ENCODE measurements around the gene GATB.

Gene GATB

GRCh38 chr4:151659601-151660364, 101.0 kb downstream of the GATB start:
- no peak overlapping the region for H3K9ac ChIP-seq (ENCODE audit: low read depth, low read length, poor library complexity)
- H3K9me3 ChIP-seq (replicated peaks in 1 of 2; ENCODE audit: control insufficient read depth in 2 of 2, insufficient read depth in 1 of 2, low read depth in 1 of 2, low read length in 2 of 2): no peaks in the 10 kb centered on the region
- H3K4ac ChIP-seq (ENCODE audit: low read length): no peak overlapping the region
- H3K4me1 ChIP-seq (ENCODE audit: control insufficient read depth in 2 of 2, insufficient read depth in 1 of 2, low read depth in 1 of 2, low read length in 2 of 2): peaks cover 5 to 11% of the 10 kb centered on the region in 2 donors
- peak overlapping the region; percentile 72 for H2AFZ ChIP-seq (ENCODE audit: low read length)
- no peak overlapping the region for H4K8ac ChIP-seq (ENCODE audit: low read depth, low read length)
- no peak overlapping the region for H2BK120ac ChIP-seq (ENCODE audit: low read depth, low read length)
- no peak overlapping the region for H3K18ac ChIP-seq (ENCODE audit: low read length)
- H2AK5ac ChIP-seq (ENCODE audit: low read depth, low read length): no peak overlapping the region
- no peak overlapping the region for H2BK5ac ChIP-seq (ENCODE audit: low read length)
- DNase-seq (ENCODE audit: low spot score): no peak
- no peak overlapping the region for H4K91ac ChIP-seq (ENCODE audit: low read depth, low read length, poor library complexity)
- no CpG with 5 or more reads among the region's 12 CpGs for WGBS, 2 donors (ENCODE audit: extremely low coverage in 2 of 2, insufficient read length in 2 of 2, insufficient replicate concordance in 1 of 2)
- H3K4me3 ChIP-seq (ENCODE audit: low read length in 2 of 2): no peak overlapping the region
- H3K27ac ChIP-seq (replicated peaks; ENCODE audit: low read length): no peak overlapping the region
- H3K79me1 ChIP-seq (ENCODE audit: low read depth, low read length): no peaks in the 10 kb centered on the region
- H3K14ac ChIP-seq (ENCODE audit: low read length): no peak overlapping the region
- no peaks in the 10 kb centered on the region for H3K36me3 ChIP-seq (replicated peaks in 1 of 2; ENCODE audit: control insufficient read depth in 2 of 2, insufficient read depth in 2 of 2, low read length in 2 of 2)
- H3K4me2 ChIP-seq (ENCODE audit: insufficient read depth, low read length, poor library complexity, severe bottlenecking): no peak overlapping the region
- H2BK12ac ChIP-seq (ENCODE audit: low read length): no peak overlapping the region
- no peaks in the 10 kb centered on the region for H3K27me3 ChIP-seq (ENCODE audit: control insufficient read depth in 3 of 3, insufficient read depth in 3 of 3, low read depth in 1 of 3, low read length in 3 of 3)
- no peak overlapping the region for H3K23ac ChIP-seq (ENCODE audit: low read depth, low read length, poor library complexity)
- no peak overlapping the region for H2BK15ac ChIP-seq (ENCODE audit: low read length)

- Histone ChIP-seq H3K36me3 (replicated peaks in 1 of 2; ENCODE audit: control insufficient read depth in 2 of 2, insufficient read depth in 2 of 2, low read length in 2 of 2) (no peaks in the 10 kb centered on the region), H3K18ac (ENCODE audit: low read length) (no peak overlapping the region), H3K27me3 (ENCODE audit: control insufficient read depth in 3 of 3, insufficient read depth in 3 of 3, low read depth in 1 of 3, low read length in 3 of 3) (no peaks in the 10 kb centered on the region), H3K4me1 (ENCODE audit: control insufficient read depth in 2 of 2, insufficient read depth in 1 of 2, low read depth in 1 of 2, low read length in 2 of 2) (peaks cover 1 to 11% of the 10 kb centered on the region in 2 donors), H3K27ac (replicated peaks; ENCODE audit: low read length) (no peak overlapping the region), H3K14ac (ENCODE audit: low read length) (no peak overlapping the region), H4K91ac (ENCODE audit: low read depth, low read length, poor library complexity) (no peak overlapping the region), H3K9me3 (replicated peaks in 1 of 2; ENCODE audit: control insufficient read depth in 2 of 2, insufficient read depth in 1 of 2, low read depth in 1 of 2, low read length in 2 of 2) (no peaks in the 10 kb centered on the region), H3K9ac (ENCODE audit: low read depth, low read length, poor library complexity) (no peak overlapping the region), H3K23ac (ENCODE audit: low read depth, low read length, poor library complexity) (no peak overlapping the region), H2AK5ac (ENCODE audit: low read depth, low read length) (no peak overlapping the region), H2BK120ac (ENCODE audit: low read depth, low read length) (no peak overlapping the region), H2BK5ac (ENCODE audit: low read length) (no peak overlapping the region), H2AFZ (ENCODE audit: low read length) (peak overlapping the region; percentile 72), H3K4ac (ENCODE audit: low read length) (no peak overlapping the region), H3K4me3 (ENCODE audit: low read length in 2 of 2) (no peak overlapping the region), H2BK15ac (ENCODE audit: low read length) (no peak overlapping the region), H3K4me2 (ENCODE audit: insufficient read depth, low read length, poor library complexity, severe bottlenecking) (no peak overlapping the region), H2BK12ac (ENCODE audit: low read length) (no peak overlapping the region), H4K8ac (ENCODE audit: low read depth, low read length) (no peak overlapping the region), H3K79me1 (ENCODE audit: low read depth, low read length) (no peaks in the 10 kb centered on the region)
- no peak for DNase-seq (ENCODE audit: low spot score)
These were observed 101.7 kb downstream of the GATB start for GRCh38 chr4:151658959-151659600.

GRCh38 chr4:151657896-151658295, 102.9 kb downstream of the GATB start:
- no peak overlapping the region for H3K27ac ChIP-seq (replicated peaks; ENCODE audit: low read length)

GRCh38 chr4:151656058-151656457, 104.7 kb downstream of the GATB start:
- Histone ChIP-seq H3K4me3 (ENCODE audit: low read length in 2 of 2) (no peak overlapping the region), H2BK15ac (ENCODE audit: low read length) (no peak overlapping the region), H3K18ac (ENCODE audit: low read length) (no peak overlapping the region), H3K79me1 (ENCODE audit: low read depth, low read length) (no peaks in the 10 kb centered on the region), H4K91ac (ENCODE audit: low read depth, low read length, poor library complexity) (no peak overlapping the region), H4K8ac (ENCODE audit: low read depth, low read length) (no peak overlapping the region), H3K27me3 (ENCODE audit: control insufficient read depth in 3 of 3, insufficient read depth in 3 of 3, low read depth in 1 of 3, low read length in 3 of 3) (no peaks in the 10 kb centered on the region), H2AK5ac (ENCODE audit: low read depth, low read length) (no peak overlapping the region), H3K14ac (ENCODE audit: low read length) (no peak overlapping the region), H3K9me3 (replicated peaks in 1 of 2; ENCODE audit: control insufficient read depth in 2 of 2, insufficient read depth in 1 of 2, low read depth in 1 of 2, low read length in 2 of 2) (no peaks in the 10 kb centered on the region), H2BK12ac (ENCODE audit: low read length) (no peak overlapping the region), H3K23ac (ENCODE audit: low read depth, low read length, poor library complexity) (no peak overlapping the region), H3K4ac (ENCODE audit: low read length) (no peak overlapping the region), H2BK120ac (ENCODE audit: low read depth, low read length) (no peak overlapping the region), H3K27ac (replicated peaks; ENCODE audit: low read length) (no peak overlapping the region), H3K4me2 (ENCODE audit: insufficient read depth, low read length, poor library complexity, severe bottlenecking) (no peak overlapping the region), H2BK5ac (ENCODE audit: low read length) (no peak overlapping the region), H2AFZ (ENCODE audit: low read length) (no peak overlapping the region), H3K9ac (ENCODE audit: low read depth, low read length, poor library complexity) (no peak overlapping the region), H3K36me3 (replicated peaks in 1 of 2; ENCODE audit: control insufficient read depth in 2 of 2, insufficient read depth in 2 of 2, low read length in 2 of 2) (no peaks in the 10 kb centered on the region), H3K4me1 (ENCODE audit: control insufficient read depth in 2 of 2, insufficient read depth in 1 of 2, low read depth in 1 of 2, low read length in 2 of 2) (peaks cover 1 to 11% of the 10 kb centered on the region in 2 donors)
- no peak for DNase-seq (ENCODE audit: low spot score)
- WGBS, 2 donors (ENCODE audit: extremely low coverage in 2 of 2, insufficient read length in 2 of 2, insufficient replicate concordance in 1 of 2): no CpG with 5 or more reads among the region's 8 CpGs

More at GRCh38 chr4:151657896-151658295, 102.9 kb downstream of the GATB start:
- H2AK5ac ChIP-seq (ENCODE audit: low read depth, low read length): no peak overlapping the region
- peaks cover 1 to 11% of the 10 kb centered on the region in 2 donors for H3K4me1 ChIP-seq (ENCODE audit: control insufficient read depth in 2 of 2, insufficient read depth in 1 of 2, low read depth in 1 of 2, low read length in 2 of 2)
- no peaks in the 10 kb centered on the region for H3K36me3 ChIP-seq (replicated peaks in 1 of 2; ENCODE audit: control insufficient read depth in 2 of 2, insufficient read depth in 2 of 2, low read length in 2 of 2)
- no peak overlapping the region for H3K9ac ChIP-seq (ENCODE audit: low read depth, low read length, poor library complexity)
- H3K27me3 ChIP-seq (ENCODE audit: control insufficient read depth in 3 of 3, insufficient read depth in 3 of 3, low read depth in 1 of 3, low read length in 3 of 3): no peaks in the 10 kb centered on the region
- no peaks in the 10 kb centered on the region for H3K9me3 ChIP-seq (replicated peaks in 1 of 2; ENCODE audit: control insufficient read depth in 2 of 2, insufficient read depth in 1 of 2, low read depth in 1 of 2, low read length in 2 of 2)
- H3K14ac ChIP-seq (ENCODE audit: low read length): no peak overlapping the region
- H2BK12ac ChIP-seq (ENCODE audit: low read length): no peak overlapping the region
- H3K18ac ChIP-seq (ENCODE audit: low read length): no peak overlapping the region
- WGBS, 2 donors (ENCODE audit: extremely low coverage in 2 of 2, insufficient read length in 2 of 2, insufficient replicate concordance in 1 of 2): no CpG with 5 or more reads among the region's 5 CpGs
- no peak overlapping the region for H4K91ac ChIP-seq (ENCODE audit: low read depth, low read length, poor library complexity)
- no peak for DNase-seq (ENCODE audit: low spot score)
- no peak overlapping the region for H4K8ac ChIP-seq (ENCODE audit: low read depth, low read length)
- H2BK5ac ChIP-seq (ENCODE audit: low read length): no peak overlapping the region
- no peaks in the 10 kb centered on the region for H3K79me1 ChIP-seq (ENCODE audit: low read depth, low read length)
- H2AFZ ChIP-seq (ENCODE audit: low read length): peak overlapping the region; percentile 5
- no peak overlapping the region for H2BK120ac ChIP-seq (ENCODE audit: low read depth, low read length)
- H2BK15ac ChIP-seq (ENCODE audit: low read length): no peak overlapping the region
- no peak overlapping the region for H3K4me2 ChIP-seq (ENCODE audit: insufficient read depth, low read length, poor library complexity, severe bottlenecking)
- no peak overlapping the region for H3K4me3 ChIP-seq (ENCODE audit: low read length in 2 of 2)
- H3K23ac ChIP-seq (ENCODE audit: low read depth, low read length, poor library complexity): no peak overlapping the region
- no peak overlapping the region for H3K4ac ChIP-seq (ENCODE audit: low read length)

Measured in neuronal stem cell (in vitro differentiated cells).